ENCODE results near the gene RAB8A.
"Not testable (repeated sequence)": the region's sequence is repeated elsewhere in the genome, so short reads cannot be mapped to it uniquely, and the experiment has no call there.

Gene RAB8A

GRCh38 chr19:16112778-16113177 is 1.1 kb downstream of the RAB8A start:
- DNase-seq (ENCODE audit: low read depth) = no peak

DNA sequence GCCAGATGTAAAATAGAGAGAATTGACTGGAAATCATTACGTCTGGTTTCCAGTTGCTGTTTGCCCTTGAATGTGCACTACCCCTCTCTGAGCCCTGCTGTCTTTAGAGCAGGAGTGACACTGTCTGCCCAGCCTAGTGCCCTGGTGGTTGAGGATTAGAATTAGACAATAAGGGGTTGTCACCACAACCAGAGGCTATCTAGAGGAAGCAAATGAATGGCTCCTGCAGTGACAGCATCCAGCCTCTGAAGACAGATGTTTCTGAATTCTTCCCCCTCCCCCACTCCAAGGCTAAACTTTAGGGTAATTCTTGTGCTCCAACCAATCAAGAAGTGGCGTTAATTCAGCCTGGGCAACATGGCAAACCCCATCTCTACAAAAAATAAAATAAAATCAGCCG is 2.0 kb downstream of the RAB8A start:
- DNase-seq (ENCODE audit: low read depth) = no peak

GRCh38 chr19:16115301-16116039 is 3.8 kb downstream of the RAB8A start:
- DNase-seq (ENCODE audit: low read depth) = no peak

- no peak for DNase-seq (ENCODE audit: low read depth)
These were observed 4.4 kb downstream of the RAB8A start for GRCh38 chr19:16116067-16116466.

- DNase-seq (ENCODE audit: low read depth) = no peak
These were observed 5.9 kb downstream of the RAB8A start for GRCh38 chr19:16117594-16118033.

DNA sequence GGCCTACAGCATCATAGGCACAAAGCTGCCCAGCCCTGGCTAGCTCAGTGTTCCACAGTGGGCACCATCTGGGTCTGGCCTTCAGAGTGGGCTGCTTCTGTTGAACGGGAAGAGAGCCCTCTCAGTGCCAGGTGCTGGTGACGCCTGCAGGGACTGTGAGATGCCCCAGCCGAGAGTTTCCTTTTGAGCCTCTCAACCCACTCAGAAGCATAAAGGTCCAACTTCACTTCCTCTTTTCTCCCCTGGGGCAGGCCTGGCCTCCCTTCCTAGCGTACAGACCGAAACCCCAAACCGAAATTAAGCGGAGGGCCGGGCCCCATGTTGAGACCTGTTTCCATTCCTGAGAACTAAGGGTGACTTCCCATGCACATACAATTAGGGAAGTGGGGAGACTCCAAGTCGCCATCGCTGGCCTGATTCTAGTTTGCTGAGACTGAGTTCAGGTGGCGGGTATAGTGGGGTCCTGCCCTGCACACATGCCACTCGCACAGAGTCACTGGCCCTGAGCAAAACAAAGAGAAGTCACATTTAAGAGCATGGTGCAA is 6.9 kb downstream of the RAB8A start:
- DNase-seq (ENCODE audit: low read depth) = no peak

DNA sequence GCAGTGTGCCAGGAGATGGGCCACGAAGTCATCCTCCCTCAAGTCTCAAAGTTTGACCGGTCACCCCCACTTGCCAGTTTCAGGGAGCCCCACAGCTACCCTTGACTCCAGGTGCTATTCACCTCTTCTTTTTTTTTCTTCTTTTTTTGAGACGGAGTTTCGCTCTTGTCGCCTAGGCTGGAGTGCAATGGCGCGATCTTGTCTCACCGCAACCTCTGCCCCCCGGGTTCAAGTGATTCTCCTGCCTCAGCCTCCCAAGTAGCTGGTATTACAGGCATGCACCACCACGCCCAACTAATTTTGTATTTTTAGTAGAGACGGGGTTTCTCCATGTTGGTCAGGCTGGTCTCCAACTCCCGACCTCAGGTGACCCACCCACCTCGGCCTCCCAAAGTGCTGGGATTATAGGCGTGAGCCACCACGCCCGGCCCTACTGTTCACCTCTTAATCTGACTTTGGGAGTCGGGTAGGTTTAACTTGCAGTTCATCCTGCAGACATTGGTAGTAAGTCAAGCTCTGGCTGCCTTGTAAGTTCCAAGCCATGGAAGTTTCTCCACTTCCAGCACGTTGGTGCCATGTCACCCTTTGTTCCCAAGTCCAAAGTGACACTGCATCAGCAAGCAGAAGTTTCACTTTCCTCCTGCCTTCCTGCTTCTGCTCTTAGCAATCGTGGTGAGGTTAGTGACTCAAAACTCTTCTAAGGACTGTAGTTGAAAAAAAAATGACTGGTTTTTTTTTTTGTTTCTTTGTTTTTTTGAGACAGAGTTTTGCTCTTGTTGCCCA is 7.6 kb downstream of the RAB8A start:
- DNase-seq (ENCODE audit: low read depth) = not testable (repeated sequence)

DNA sequence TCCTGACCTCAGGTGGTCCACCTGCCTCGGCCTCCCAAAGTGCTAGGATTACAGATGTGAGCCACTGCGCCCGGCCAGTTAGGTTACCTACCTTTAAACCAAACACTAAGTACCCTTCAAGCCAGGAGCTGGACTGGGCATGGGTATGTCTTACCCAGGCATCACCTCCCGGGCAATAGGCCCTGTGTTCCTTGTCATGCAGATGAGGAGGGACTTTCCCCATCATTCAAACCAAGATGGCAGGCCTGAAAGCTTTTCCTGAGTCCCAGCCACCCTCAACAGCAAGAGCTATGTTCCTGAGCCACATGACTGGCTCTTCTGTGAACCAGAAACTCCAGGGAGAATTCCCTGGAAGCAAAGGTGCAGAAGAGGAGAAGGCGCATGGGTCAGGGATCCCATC is 9.5 kb downstream of the RAB8A start:
- DNase-seq (ENCODE audit: low read depth) = no peak

GRCh38 chr19:16121967-16122366 is 10.3 kb downstream of the RAB8A start:
- no peak for DNase-seq (ENCODE audit: low read depth)

GRCh38 chr19:16124953-16125352 is 13.3 kb downstream of the RAB8A start:
- no peak for DNase-seq (ENCODE audit: low read depth)

DNA sequence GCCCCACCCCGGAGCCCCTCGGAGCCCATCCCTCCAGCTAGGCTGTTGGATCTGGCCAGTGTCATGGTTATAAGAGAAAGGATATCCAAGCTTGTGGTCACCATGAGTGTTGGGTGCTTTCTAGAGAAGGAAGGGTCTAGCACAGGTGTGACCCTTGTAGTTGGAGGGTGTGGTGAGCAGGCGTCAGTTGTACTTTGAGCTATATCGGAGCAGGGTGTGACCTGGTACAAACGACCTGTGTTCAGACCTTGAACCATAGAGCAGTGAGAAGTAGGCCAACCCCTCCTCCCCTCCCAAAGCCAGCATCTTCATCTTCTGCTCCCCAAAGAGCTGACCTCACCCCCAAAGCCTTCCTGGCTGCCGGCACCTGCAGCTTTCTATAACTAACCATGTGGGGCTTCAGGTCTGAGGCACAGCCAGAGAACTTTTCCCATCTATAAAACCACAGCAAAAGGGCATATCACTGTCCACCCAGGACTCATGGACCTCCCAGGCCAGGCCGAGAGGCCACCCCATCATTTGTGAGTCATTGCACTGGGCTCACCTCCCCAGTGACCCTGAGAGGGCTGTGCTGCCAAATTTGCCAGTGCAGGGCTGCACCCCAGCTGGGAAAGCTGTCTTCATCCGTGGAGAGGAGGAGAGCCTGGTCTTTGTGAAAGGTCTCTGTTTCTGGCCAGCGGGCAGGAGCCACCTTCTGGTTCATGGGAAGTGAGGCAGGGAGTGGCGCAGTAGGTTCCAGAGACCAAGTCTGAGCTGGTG is 14.2 kb downstream of the RAB8A start:
- no peak for DNase-seq (ENCODE audit: low read depth)

GRCh38 chr19:16127080-16127479 is 15.4 kb downstream of the RAB8A start:
- DNase-seq (ENCODE audit: low read depth) = no peak

GRCh38 chr19:16127776-16128371 is 16.2 kb downstream of the RAB8A start:
- no peak for DNase-seq (ENCODE audit: low read depth)

DNA sequence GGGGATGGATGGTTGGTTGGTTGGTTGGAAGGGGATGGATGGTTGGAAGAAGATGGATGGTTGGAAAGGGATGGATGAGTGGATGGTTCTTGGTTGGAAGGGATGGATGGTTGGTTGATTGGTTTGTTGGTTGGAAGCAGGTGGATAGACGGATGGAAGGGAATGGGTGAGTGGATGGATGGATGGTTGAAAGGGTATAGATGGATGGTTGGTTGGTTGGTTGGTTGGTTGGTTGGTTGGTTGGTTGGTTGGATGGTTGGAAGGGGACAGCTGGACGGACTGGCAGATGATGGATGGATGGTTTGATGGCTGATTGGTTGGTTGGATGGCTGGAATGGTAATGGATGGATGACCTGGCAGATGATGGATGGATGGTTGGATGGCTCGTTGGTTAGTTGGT is 20.0 kb downstream of the RAB8A start:
- no peak for DNase-seq (ENCODE audit: low read depth)

- DNase-seq (ENCODE audit: low read depth) = no peak
These were observed 22.1 kb downstream of the RAB8A start for GRCh38 chr19:16133818-16134217.

DNA sequence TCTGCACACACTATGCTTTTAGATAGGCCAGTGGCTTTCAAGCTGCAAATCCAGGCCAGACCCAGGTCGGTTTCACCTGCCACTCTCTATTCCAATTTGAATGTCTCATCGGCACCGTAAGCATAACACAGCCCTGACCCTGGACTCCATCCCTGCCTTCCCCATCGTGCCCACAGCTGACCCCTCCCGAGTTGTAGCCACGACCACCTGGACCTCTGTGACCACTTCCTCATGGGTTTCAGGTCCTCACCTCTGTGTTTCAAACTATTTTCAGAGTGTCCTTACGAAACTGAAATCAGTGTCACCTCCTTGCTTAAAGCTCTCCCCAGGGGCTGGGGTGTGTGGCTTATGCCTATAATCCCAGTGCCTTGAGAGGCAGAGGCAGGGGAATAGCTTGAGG is 22.8 kb downstream of the RAB8A start:
- DNase-seq (ENCODE audit: low read depth) = no peak

GRCh38 chr19:16135430-16136127 is 23.9 kb downstream of the RAB8A start:
- DNase-seq (ENCODE audit: low read depth) = no peak

DNA sequence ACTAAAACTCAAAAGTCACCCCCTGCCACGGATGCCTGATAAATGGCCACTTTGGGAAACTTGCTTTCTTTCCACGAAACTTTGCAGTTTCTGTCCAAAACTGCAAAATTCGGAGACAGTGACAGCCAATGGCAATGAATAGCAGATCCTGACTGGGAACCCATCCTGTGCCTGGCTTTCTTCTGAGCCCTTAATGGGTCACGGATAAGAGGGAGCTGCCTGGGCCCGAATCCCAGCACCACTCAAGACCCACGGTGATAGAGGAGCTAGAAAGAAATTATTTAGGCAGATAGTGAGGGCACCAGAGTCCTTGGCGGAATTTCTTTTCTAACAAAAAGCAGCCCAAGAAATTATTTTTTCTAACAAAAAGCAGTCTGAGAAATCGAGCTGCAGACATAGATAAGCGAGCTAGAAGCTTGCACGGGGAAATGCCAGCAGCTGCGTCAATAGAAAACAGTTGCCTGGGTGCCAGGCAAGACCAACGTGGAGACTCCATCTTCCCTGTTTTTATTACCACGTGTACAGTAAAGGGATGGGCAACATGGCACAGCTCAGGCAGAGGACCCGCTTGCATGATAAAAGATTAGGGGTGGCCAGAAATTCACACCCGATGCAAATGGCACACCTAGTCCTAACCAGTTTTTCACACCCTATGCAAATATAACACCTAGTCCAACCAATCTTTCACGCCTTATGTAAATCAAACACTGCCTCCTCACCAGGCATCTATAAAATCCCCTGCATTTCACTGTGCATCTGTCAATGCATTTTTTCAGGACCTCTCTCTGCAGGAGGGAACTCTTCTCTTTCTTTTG is 24.7 kb downstream of the RAB8A start:
- DNase-seq (ENCODE audit: low read depth) = no peak

DNA sequence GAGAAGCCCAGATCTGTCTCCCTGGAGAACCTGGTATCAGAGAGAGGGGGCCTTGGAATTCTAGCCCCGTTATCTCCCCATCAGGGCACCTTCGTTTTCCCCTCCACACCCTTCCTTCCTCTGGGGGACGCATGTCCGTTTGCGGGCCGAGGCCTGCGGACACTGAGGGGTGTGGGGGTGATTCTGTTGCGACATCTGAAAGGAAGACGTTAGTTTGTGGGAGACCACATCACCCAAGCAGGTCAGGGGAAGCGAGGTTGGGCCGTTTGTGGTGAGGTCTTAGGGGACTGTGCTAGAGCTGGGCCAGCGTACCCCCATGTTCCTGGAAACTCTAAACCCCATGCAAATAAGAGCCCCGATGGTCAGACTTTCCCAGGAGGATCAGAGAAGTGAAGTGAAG is 28.1 kb downstream of the RAB8A start:
- no peak for DNase-seq (ENCODE audit: low read depth)

DNA sequence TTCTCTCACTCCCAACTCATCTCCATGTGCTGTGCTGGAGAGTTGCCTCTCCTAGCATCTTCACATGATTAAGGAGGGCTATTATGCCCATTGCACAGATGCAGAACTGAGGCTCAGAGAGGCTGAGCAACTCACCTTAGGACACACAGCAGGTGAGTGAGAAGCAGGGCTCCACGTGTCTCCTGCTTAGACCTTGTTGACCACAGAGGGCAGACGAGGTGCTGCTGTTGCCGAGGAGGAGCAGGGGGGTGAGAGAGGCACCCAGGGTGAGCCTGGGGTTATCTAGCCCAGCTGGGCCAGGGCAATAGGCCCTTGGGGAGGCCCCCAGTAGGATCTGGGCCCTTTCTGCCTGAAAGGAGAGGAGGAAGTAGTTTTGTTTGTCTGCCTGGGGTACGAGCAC is 29.4 kb downstream of the RAB8A start:
- no peak for DNase-seq (ENCODE audit: low read depth)

Measured in amniotic epithelial cell (primary cell).